Mesenchymal stem cell (in vitro differentiated cells and primary cell): Measurements from ENCODE around the gene ZEB2.

Source experiments
- DNase-seq: peaks from one replicate; pipeline ENCODE4 v3.0.0-alpha.2; 2013
- H2AFZ ChIP-seq: one replicate; pipeline ENCODE4 v1.6.1; 2013; ENCODE audit warnings: low read depth, mild to moderate bottlenecking, control low read depth, inconsistent platforms, low read length, moderate library complexity
- H2AK5ac ChIP-seq: 2 replicates; pipeline ENCODE4 v1.6.1; 2013; ENCODE audit warnings: low read length, moderate library complexity, mild to moderate bottlenecking, inconsistent platforms; ENCODE audit not compliant: severe bottlenecking
- H2BK120ac ChIP-seq: one replicate; pipeline ENCODE4 v1.6.1; 2013; ENCODE audit warnings: low read depth, mild to moderate bottlenecking, inconsistent platforms, low read length, moderate library complexity
- H2BK12ac ChIP-seq, 2 experiments: one replicate each; pipeline ENCODE4 v1.6.1; 2013; ENCODE audit warnings: inconsistent platforms in 2 of 2, low read length in 2 of 2, mild to moderate bottlenecking in 2 of 2, moderate library complexity in 2 of 2, control low read depth in 1 of 2
- H2BK15ac ChIP-seq: one replicate; pipeline ENCODE4 v1.6.1; 2013; ENCODE audit warnings: mild to moderate bottlenecking, low read depth, inconsistent platforms; ENCODE audit not compliant: poor library complexity, severe bottlenecking
- H2BK5ac ChIP-seq: 2 replicates; pipeline ENCODE4 v1.6.1; 2013; ENCODE audit warnings: low read depth, mild to moderate bottlenecking, low read length, control low read depth, inconsistent platforms; ENCODE audit not compliant: poor library complexity, severe bottlenecking
- H3K14ac ChIP-seq, 2 experiments: one replicate each; pipeline ENCODE4 v1.6.1; 2013; ENCODE audit warnings: inconsistent platforms in 2 of 2, low read length in 2 of 2, control low read depth in 1 of 2, mild to moderate bottlenecking in 1 of 2, moderate library complexity in 1 of 2
- H3K18ac ChIP-seq, 2 experiments: one replicate each; pipeline ENCODE4 v1.6.1; 2013; ENCODE audit warnings: inconsistent platforms in 2 of 2, low read length in 2 of 2, control low read depth in 1 of 2, low read depth in 1 of 2, mild to moderate bottlenecking in 1 of 2
- H3K23ac ChIP-seq, 2 experiments: one replicate each; pipeline ENCODE4 v1.6.1; 2013; ENCODE audit warnings: inconsistent platforms in 2 of 2, low read length in 2 of 2, mild to moderate bottlenecking in 2 of 2, moderate library complexity in 2 of 2, control low read depth in 1 of 2
- H3K27ac ChIP-seq: 2 replicates; pipeline ENCODE4 v1.5.1; 2013; ENCODE audit warnings: mild to moderate bottlenecking, moderate library complexity, low read length, control low read depth, inconsistent platforms; ENCODE audit not compliant: poor library complexity, severe bottlenecking
- H3K27me3 ChIP-seq, 2 experiments: 2 replicates each; pipeline versions ENCODE4 v1.6.1 to v1.7.0; 2013; ENCODE audit warnings: low read length in 2 of 2, mild to moderate bottlenecking in 2 of 2, moderate library complexity in 2 of 2, control low read depth in 1 of 2, inconsistent platforms in 1 of 2; ENCODE audit not compliant: control insufficient read depth in 1 of 2, insufficient read depth in 1 of 2
- H3K36me3 ChIP-seq, 2 experiments: 2 replicates each; pipeline versions ENCODE4 v1.6.1 to v1.7.0; 2013; ENCODE audit warnings: low read length in 2 of 2, control low read depth in 1 of 2, inconsistent platforms in 1 of 2, low read depth in 1 of 2, mild to moderate bottlenecking in 1 of 2; ENCODE audit not compliant: insufficient read depth in 2 of 2, control insufficient read depth in 1 of 2
- H3K4ac ChIP-seq, 2 experiments: one replicate each; pipeline ENCODE4 v1.6.1; 2013; ENCODE audit warnings: inconsistent platforms in 2 of 2, low read length in 2 of 2, mild to moderate bottlenecking in 2 of 2, moderate library complexity in 2 of 2, control low read depth in 1 of 2, low read depth in 1 of 2
- H3K4me1 ChIP-seq: 2 replicates; pipeline ENCODE4 v1.6.1; 2013; ENCODE audit warnings: low read depth, low read length, control low read depth; ENCODE audit not compliant: control insufficient read depth, insufficient read depth
- H3K4me2 ChIP-seq: 2 replicates; pipeline ENCODE4 v1.6.1; 2013; ENCODE audit warnings: low read length, mild to moderate bottlenecking, inconsistent platforms; ENCODE audit not compliant: poor library complexity, severe bottlenecking
- H3K4me3 ChIP-seq, 2 experiments: 2 replicates each; pipeline versions ENCODE4 v1.5.1 to v1.7.0; 2013; ENCODE audit warnings: low read length in 2 of 2, mild to moderate bottlenecking in 2 of 2, control low read depth in 1 of 2, low read depth in 1 of 2; ENCODE audit not compliant: insufficient read depth in 1 of 2
- H3K79me1 ChIP-seq: replicated peaks from 2 replicates; pipeline ENCODE4 v1.6.1; 2013; ENCODE audit warnings: mild to moderate bottlenecking, control low read depth, low read length, inconsistent platforms; ENCODE audit not compliant: poor library complexity, severe bottlenecking
- H3K9ac ChIP-seq: 2 replicates; pipeline ENCODE4 v1.7.0; 2013; ENCODE audit warnings: mild to moderate bottlenecking, low read length, moderate library complexity
- H3K9me3 ChIP-seq: 2 replicates; pipeline ENCODE4 v1.7.0; 2013; ENCODE audit warnings: mild to moderate bottlenecking, low read length; ENCODE audit not compliant: control insufficient read depth
- H4K8ac ChIP-seq: one replicate; pipeline ENCODE4 v1.6.1; 2013; ENCODE audit warnings: inconsistent platforms, mild to moderate bottlenecking, low read length, moderate library complexity
- H4K91ac ChIP-seq: one replicate; pipeline ENCODE4 v1.6.1; 2013; ENCODE audit warnings: mild to moderate bottlenecking, low read length, inconsistent platforms
- WGBS: methylation state at CpG from one replicate; pipeline ENCODE4 v1.1.7; 2013; ENCODE audit warnings: mixed read lengths; 5-methylcytosine and 5-hydroxymethylcytosine counted together

The ZEB2 gene

GRCh38 chr2:144520756-144521487 lies 1.0 kb upstream of the ZEB2 start:
- Histone ChIP-seq H3K14ac (no peak overlapping the region), H2AFZ (no peak overlapping the region), H3K18ac (peak overlapping the region in 1 of 2 experiments; percentile 20), H2BK120ac (peak overlapping the region; percentile 49), H2BK12ac (no peak overlapping the region), H3K23ac (no peak overlapping the region), H2AK5ac (no peak overlapping the region), H3K9ac (peak overlapping the region; percentile 75), H3K4me3 (peak overlapping the region in 1 of 2 experiments; percentile 75), H3K36me3 (no peaks in the 10 kb centered on the region), H3K4me2 (peak overlapping the region; percentile 70), H2BK5ac (no peak overlapping the region), H3K4me1 (peaks cover 5% of the 10 kb centered on the region), H4K91ac (no peak overlapping the region), H4K8ac (no peak overlapping the region), H3K4ac (no peak overlapping the region), H3K79me1 (peaks cover 2% of the 10 kb centered on the region), H3K9me3 (no peaks in the 10 kb centered on the region), H2BK15ac (no peak overlapping the region), H3K27ac (no peak overlapping the region), H3K27me3 (no peaks in the 10 kb centered on the region)
- 59% methylated on average over 7 of the region's 8 CpGs for WGBS
- DNase-seq: peak; percentile 76

GRCh38 chr2:144519597-144519933 lies 354 bp downstream of the ZEB2 start:
- Histone ChIP-seq H2BK12ac (peak overlapping the region in 1 of 2 experiments; percentile 11), H3K36me3 (peaks cover 0 to 3% of the 10 kb centered on the region in 2 experiments), H2BK15ac (no peak overlapping the region), H3K9me3 (no peaks in the 10 kb centered on the region), H3K14ac (no peak overlapping the region), H3K27ac (peak overlapping the region; percentile 39), H2BK120ac (peak overlapping the region; percentile 71), H2AK5ac (no peak overlapping the region), H3K27me3 (no peaks in the 10 kb centered on the region), H3K79me1 (peaks cover 2% of the 10 kb centered on the region), H4K8ac (no peak overlapping the region), H2BK5ac (no peak overlapping the region), H3K4ac (no peak overlapping the region), H3K4me1 (peaks cover 8% of the 10 kb centered on the region), H3K9ac (peak overlapping the region; percentile 98), H3K4me3 (peak overlapping the region in 1 of 2 experiments; percentile 97), H2AFZ (no peak overlapping the region), H3K4me2 (peak overlapping the region; percentile 78), H4K91ac (no peak overlapping the region), H3K18ac (peak overlapping the region in 1 of 2 experiments; percentile 8), H3K23ac (no peak overlapping the region)
- 0% methylated on average over 1 of the region's 3 CpGs for WGBS
- no peak for DNase-seq

DNA sequence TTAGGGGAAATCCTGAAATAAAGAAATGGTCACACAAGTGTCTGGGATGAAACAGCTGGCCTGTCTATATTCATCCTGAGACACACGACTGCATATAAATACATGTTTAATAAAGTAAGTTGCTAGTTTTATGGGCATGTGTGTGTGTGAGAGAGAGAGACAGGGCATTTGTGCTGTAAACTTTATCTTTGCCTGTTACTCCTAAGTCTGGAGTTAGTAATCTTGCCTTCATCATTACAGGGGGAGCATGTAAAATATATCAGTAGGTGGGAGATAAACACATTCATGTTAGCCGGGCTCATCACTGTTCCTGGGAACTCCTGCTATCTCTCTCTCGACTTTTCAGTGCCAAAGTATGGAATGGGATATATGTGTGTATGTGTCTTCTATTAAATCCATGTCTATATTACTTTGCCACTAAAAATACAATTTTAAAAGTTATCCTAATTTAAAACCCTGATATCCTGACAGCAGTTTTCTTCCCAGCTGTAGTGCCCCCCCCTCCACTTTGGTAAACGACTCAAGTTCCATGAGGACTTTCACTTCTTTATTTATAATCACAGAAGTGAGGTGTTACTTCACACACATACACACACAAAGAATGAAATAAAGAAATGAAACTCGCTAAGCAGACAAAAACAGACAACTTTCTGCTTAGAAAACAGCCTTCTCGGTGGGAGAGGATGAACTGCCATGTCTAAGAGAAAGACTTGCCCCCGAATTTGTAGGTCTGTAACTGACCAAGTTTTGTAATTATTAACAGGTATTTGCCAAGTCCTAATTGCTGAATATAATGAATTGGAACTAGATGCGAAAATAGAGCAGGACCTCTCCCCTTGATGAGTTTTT lies 947 bp downstream of the ZEB2 start:
- no peaks in the 10 kb centered on the region for H3K27me3 ChIP-seq
- H3K4me1 ChIP-seq: peaks cover 8% of the 10 kb centered on the region
- WGBS: 0% methylated on average over 4 of the region's 8 CpGs
- H3K23ac ChIP-seq: no peak overlapping the region
- H3K9ac ChIP-seq: peak overlapping the region; percentile 98
- H2AK5ac ChIP-seq: no peak overlapping the region
- peaks cover 2% of the 10 kb centered on the region for H3K79me1 ChIP-seq
- peak overlapping the region in 1 of 2 experiments; percentile 97 for H3K4me3 ChIP-seq
- H4K8ac ChIP-seq: no peak overlapping the region
- H3K4ac ChIP-seq: peak overlapping the region in 1 of 2 experiments; percentile 79
- no peak overlapping the region for H4K91ac ChIP-seq
- peak overlapping the region; percentile 78 for H3K4me2 ChIP-seq
- no peak overlapping the region for H2BK15ac ChIP-seq
- no peak for DNase-seq
- peak overlapping the region in 1 of 2 experiments; percentile 33 for H3K18ac ChIP-seq
- peak overlapping the region; percentile 71 for H2BK120ac ChIP-seq
- H2BK5ac ChIP-seq: no peak overlapping the region
- no peak overlapping the region for H3K14ac ChIP-seq
- H3K27ac ChIP-seq: no peak overlapping the region
- no peak overlapping the region for H2AFZ ChIP-seq
- H3K36me3 ChIP-seq: peaks cover 0 to 6% of the 10 kb centered on the region in 2 experiments
- H3K9me3 ChIP-seq: no peaks in the 10 kb centered on the region
- H2BK12ac ChIP-seq: no peak overlapping the region
